PC-3 (cell line): ENCODE measurements around the gene SHQ1. TPM values are rescaled to one million over a fixed set of nuclear protein-coding genes. Genes with fewer than 3 reads are reported as not detected.

Experiments
- ATAC-seq: fragments of 200-7000 bp; cut with Tn5 transposase; 2 replicates; pipeline ENCODE4 v1.9.1; 2020; ENCODE audit warnings: mild to moderate bottlenecking, moderate library complexity
- BruUV-seq: library from RNA; stranded (reverse); fragments of 400-500 nt; replicated peaks from 2 replicates; lab custom pipeline; 2021; lab: Mats Ljungman, UMichigan
- CTCF ChIA-PET: fragments of 300-600 bp; sonication (Branson Sonifier 250); formaldehyde crosslinking; loops from one replicate; lab custom pipeline; 2022; ENCODE audit warnings: antibody characterized with exemption; lab: Charles Lee
- POLR2A ChIA-PET: fragments of 300-600 bp; sonication (Branson Sonifier 250); formaldehyde crosslinking; loops from one replicate; lab custom pipeline; 2022; ENCODE audit warnings: antibody characterized with exemption; ENCODE audit not compliant: unreplicated experiment; lab: Charles Lee
- DNase-seq: peaks from one replicate; pipeline ENCODE4 v3.0.0-alpha.2; 2015
- H2AFZ ChIP-seq: fragments of 300-600 bp; sonication (generic); 2 replicates; pipeline ENCODE4 v1.6.0; 2016; ENCODE audit warnings: antibody characterized with exemption, low read length
- H3F3A ChIP-seq: fragments of 300-600 bp; sonication (generic); one replicate; pipeline ENCODE4 v1.6.0; 2017; ENCODE audit warnings: antibody characterized with exemption, low read length, control low read depth, mild to moderate bottlenecking; ENCODE audit not compliant: unreplicated experiment
- H3K27ac ChIP-seq: fragments of 300-600 bp; sonication (generic); 2 replicates; pipeline ENCODE4 v1.5.1; 2016; ENCODE audit warnings: mild to moderate bottlenecking, low read length
- H3K27me3 ChIP-seq: fragments of 300-600 bp; sonication (generic); 2 replicates; pipeline ENCODE4 v1.6.1; 2016; ENCODE audit warnings: low read length, mixed read lengths
- H3K36me3 ChIP-seq: fragments of 300-600 bp; sonication (generic); 2 replicates; pipeline ENCODE4 v1.6.1; 2016; ENCODE audit warnings: low read depth, mixed run types, low read length, mixed read lengths
- H3K4me1 ChIP-seq: fragments of 300-600 bp; sonication (generic); 2 replicates; pipeline ENCODE4 v1.5.1; 2016; ENCODE audit warnings: low read length; ENCODE audit not compliant: insufficient read depth
- H3K4me2 ChIP-seq: fragments of 300-600 bp; sonication (generic); 2 replicates; pipeline ENCODE4 v1.6.0; 2016; ENCODE audit warnings: low read length
- H3K4me3 ChIP-seq: fragments of 300-600 bp; sonication (generic); 2 replicates; pipeline ENCODE4 v1.5.1; 2016; ENCODE audit warnings: mild to moderate bottlenecking, low read length, mixed read lengths
- H3K79me2 ChIP-seq: fragments of 300-600 bp; sonication (generic); 2 replicates; pipeline ENCODE4 v1.6.1; 2017; ENCODE audit warnings: low read length, mixed read lengths
- H3K9ac ChIP-seq: fragments of 300-600 bp; sonication (generic); 2 replicates; pipeline ENCODE4 v1.6.0; 2016; ENCODE audit warnings: mild to moderate bottlenecking, low read length
- H3K9me2 ChIP-seq: fragments of 300-600 bp; sonication (generic); replicated peaks from 2 replicates; pipeline ENCODE4 v1.6.1; 2016; ENCODE audit warnings: mixed run types, low read length, mixed read lengths
- H3K9me3 ChIP-seq: fragments of 300-600 bp; sonication (generic); 2 replicates; pipeline ENCODE4 v1.6.1; 2016; ENCODE audit warnings: low read length, mixed read lengths
- H4K20me1 ChIP-seq: fragments of 300-600 bp; sonication (generic); 2 replicates; pipeline ENCODE4 v1.6.1; 2016; ENCODE audit warnings: low read length, mixed read lengths
- CTCF ChIP-seq: fragments of 300-600 bp; sonication (generic); conservative IDR thresholded peaks from 2 replicates; pipeline ENCODE4 v1.5.1; 2017; ENCODE audit warnings: antibody characterized with exemption, low read depth, mild to moderate bottlenecking, low read length
- EZH2 ChIP-seq: fragments of 300-600 bp; sonication (generic); IDR thresholded peaks from one replicate; pipeline ENCODE4 v1.6.1; 2017; ENCODE audit warnings: antibody characterized with exemption, mild to moderate bottlenecking, low read length; ENCODE audit not compliant: unreplicated experiment
- EZH2phosphoT487 ChIP-seq: fragments of 300-600 bp; sonication (generic); IDR thresholded peaks from 2 replicates; pipeline ENCODE4 v1.6.1; 2018; ENCODE audit warnings: mild to moderate bottlenecking, antibody characterized with exemption, low read length, borderline replicate concordance
- intact Hi-C: fragments of 100-400 bp; cut with micrococcal nuclease; formaldehyde crosslinking; loops from 2 replicates; pipeline ENCODE4 v1.9.0; 2023
- total RNA-seq: library from RNA; depleted of rRNA; stranded (reverse); fragments of >200 nt; gene quantifications from 2 replicates; pipeline ENCODE4 v1.2.3, GENCODE V29; 2014

Gene SHQ1
- total RNA-seq, 1 experiment from 2014 or later: 19.6 TPM

- Histone ChIP-seq H3K4me1 (no peaks in the 10 kb centered on the region), H4K20me1 (no peaks in the 10 kb centered on the region), H2AFZ (no peak overlapping the region), H3K9me3 (no peaks in the 10 kb centered on the region), H3K79me2 (no peaks in the 10 kb centered on the region), H3K27ac (no peak overlapping the region), H3K4me3 (no peak overlapping the region), H3K4me2 (no peak overlapping the region), H3K36me3 (no peaks in the 10 kb centered on the region), H3K9me2 (no peaks in the 10 kb centered on the region), H3F3A (no peaks in the 10 kb centered on the region), H3K27me3 (no peaks in the 10 kb centered on the region), H3K9ac (no peak overlapping the region)
- ChIA-PET CTCF (no interaction called here), POLR2A (no interaction called here)
- DNase-seq: no peak
- no peak for TF ChIP-seq CTCF
- TF ChIP-seq EZH2: no peak
- no peak for ATAC-seq
- intact Hi-C loops: no loop called here
- no TSS peak for BruUV-seq
These were observed 86.8 kb downstream of the SHQ1 start for GRCh38 chr3:72761410-72761809.

GRCh38 chr3:72760225-72760624 is 88.0 kb downstream of the SHQ1 start:
- H3K4me2 ChIP-seq: no peak overlapping the region
- no peaks in the 10 kb centered on the region for H3K9me3 ChIP-seq
- intact Hi-C loops: no loop called here
- no peaks in the 10 kb centered on the region for H3K4me1 ChIP-seq
- CTCF ChIA-PET: no interaction called here
- no peak overlapping the region for H3K4me3 ChIP-seq
- no TSS peak for BruUV-seq
- no peaks in the 10 kb centered on the region for H3K36me3 ChIP-seq
- no peak for TF ChIP-seq EZH2
- no peak for TF ChIP-seq EZH2phosphoT487
- TF ChIP-seq CTCF: no peak
- POLR2A ChIA-PET: no interaction called here
- no peak overlapping the region for H2AFZ ChIP-seq
- no peaks in the 10 kb centered on the region for H3K27me3 ChIP-seq
- no peaks in the 10 kb centered on the region for H3F3A ChIP-seq
- H3K9me2 ChIP-seq: no peaks in the 10 kb centered on the region
- no peaks in the 10 kb centered on the region for H4K20me1 ChIP-seq
- H3K9ac ChIP-seq: no peak overlapping the region
- ATAC-seq (no peak), DNase-seq (no peak)
- H3K79me2 ChIP-seq: no peaks in the 10 kb centered on the region
- no peak overlapping the region for H3K27ac ChIP-seq

- no peaks in the 10 kb centered on the region for H3K9me3 ChIP-seq
- ChIA-PET POLR2A (no interaction called here), CTCF (no interaction called here)
- no peaks in the 10 kb centered on the region for H4K20me1 ChIP-seq
- no peaks in the 10 kb centered on the region for H3K36me3 ChIP-seq
- no peak overlapping the region for H3K9ac ChIP-seq
- BruUV-seq: no TSS peak
- H3K4me2 ChIP-seq: no peak overlapping the region
- H3K27ac ChIP-seq: no peak overlapping the region
- TF ChIP-seq EZH2: no peak
- no peak for TF ChIP-seq EZH2phosphoT487
- TF ChIP-seq CTCF: no peak
- no peaks in the 10 kb centered on the region for H3K4me1 ChIP-seq
- no peaks in the 10 kb centered on the region for H3K27me3 ChIP-seq
- no peaks in the 10 kb centered on the region for H3K79me2 ChIP-seq
- ATAC-seq (no peak), DNase-seq (no peak)
- no peak overlapping the region for H3K4me3 ChIP-seq
- no peak overlapping the region for H2AFZ ChIP-seq
- intact Hi-C loops: no loop called here
- no peaks in the 10 kb centered on the region for H3F3A ChIP-seq
- H3K9me2 ChIP-seq: no peaks in the 10 kb centered on the region
These were observed 91.3 kb downstream of the SHQ1 start for GRCh38 chr3:72756900-72757299.
